ENCODE results near the gene FSTL5.

Gene FSTL5

GRCh38 chr4:161428180-161428965 is 735.4 kb downstream of the FSTL5 start:
- intact Hi-C loops (cut with DNase I) = no loop called here
- no peak for DNase-seq

DNA sequence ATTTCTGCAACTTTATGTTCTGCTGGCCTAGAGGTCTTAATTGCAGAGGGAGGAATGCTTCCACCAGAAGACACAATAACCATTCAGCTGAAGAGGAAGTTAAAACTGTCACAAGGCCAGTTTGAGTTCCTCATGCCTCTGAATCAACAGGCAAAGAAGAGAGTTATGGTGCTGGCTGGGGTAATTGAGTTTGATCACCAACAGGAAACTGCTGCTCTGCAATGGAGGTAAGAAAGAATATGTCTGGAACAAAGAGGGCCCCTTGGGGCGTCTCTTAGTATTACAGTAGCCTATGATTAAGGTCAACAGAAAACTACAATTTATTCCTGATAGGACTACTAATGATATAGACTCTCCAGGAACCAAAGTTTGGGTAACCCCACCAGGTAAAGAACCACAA is 744.0 kb downstream of the FSTL5 start:
- DNase-seq = no peak
- intact Hi-C loops (cut with DNase I) = no loop called here

DNA sequence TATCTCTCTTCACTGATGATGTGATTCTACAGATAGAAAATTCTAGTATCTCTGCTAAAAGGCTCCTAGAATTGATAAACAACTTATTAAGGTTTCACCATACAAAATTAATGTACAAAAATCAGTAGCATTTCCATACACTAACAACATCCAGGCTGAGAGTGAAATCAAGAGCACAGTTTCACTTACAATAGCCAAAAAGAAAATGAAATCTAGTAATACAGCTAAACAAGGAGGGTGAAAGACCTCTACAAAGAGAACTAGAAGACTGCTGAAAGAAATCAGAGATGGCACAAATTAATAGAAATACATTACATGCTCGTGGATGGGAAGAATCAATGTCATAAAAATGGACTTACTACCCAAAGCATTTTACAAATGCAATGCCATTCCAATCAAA is 751.9 kb downstream of the FSTL5 start:
- DNase-seq = no peak
- intact Hi-C loops (cut with DNase I) = no loop called here

DNA sequence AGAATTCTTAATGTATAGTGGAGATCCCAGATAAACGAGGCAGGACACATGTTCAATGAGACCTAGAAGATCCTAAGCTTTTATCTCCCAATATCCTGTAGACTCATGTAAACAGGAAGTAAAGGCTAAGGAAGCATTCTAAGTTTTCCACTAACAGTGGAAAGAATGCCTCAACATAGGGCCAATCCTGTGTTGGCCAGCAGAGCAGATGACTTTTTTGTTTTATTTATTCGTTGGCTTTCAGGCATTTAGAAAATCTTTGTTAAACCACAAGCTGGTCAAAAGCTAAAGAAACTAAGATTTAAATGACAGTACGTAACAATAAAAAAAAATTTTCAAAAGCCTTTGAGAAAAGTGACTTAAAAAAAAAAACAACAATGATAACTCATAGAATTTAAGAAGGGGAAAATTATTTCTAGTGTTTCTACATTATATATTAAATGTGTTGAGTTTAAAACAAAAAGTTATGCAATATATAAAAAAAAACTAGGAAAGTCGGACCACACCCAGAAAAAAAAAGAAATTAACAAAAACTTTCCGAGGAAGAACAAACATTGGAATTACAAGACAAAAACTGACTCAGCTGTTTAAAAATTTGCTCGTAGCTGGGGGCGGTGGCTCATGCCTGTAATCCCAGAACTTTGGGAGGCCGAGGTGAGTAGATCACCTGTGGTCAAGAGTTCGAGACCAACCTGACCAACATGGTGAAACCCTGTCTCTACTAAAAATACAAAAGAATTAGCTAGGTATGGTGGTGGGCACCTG is 759.3 kb downstream of the FSTL5 start:
- intact Hi-C loops (cut with DNase I) = no loop called here
- no peak for DNase-seq

GRCh38 chr4:161403781-161404180 is 760.0 kb downstream of the FSTL5 start:
- no peak for DNase-seq
- intact Hi-C loops (cut with DNase I) = no loop called here

- intact Hi-C loops (cut with DNase I) = no loop called here
- no peak for DNase-seq
These were observed 770.2 kb downstream of the FSTL5 start for GRCh38 chr4:161393602-161394001.

DNA sequence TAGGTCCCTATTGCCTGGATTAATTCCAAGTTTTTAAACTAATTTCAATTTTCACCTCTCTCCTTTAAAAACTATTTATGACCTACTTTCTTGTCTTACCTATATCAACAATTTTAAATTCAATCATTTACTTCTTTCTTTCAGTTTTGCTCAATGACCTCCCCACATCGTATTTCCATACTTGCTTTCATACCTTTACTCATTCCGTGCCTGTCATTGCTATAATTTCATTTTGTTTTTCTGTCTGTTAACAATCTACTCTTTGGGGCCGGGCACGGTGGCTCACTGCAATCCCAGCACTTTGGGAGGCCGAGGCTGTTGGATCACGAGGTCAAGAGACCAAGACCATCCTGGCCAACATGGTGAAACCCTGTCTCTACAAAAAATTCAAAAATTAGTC is 781.1 kb downstream of the FSTL5 start:
- intact Hi-C loops (cut with DNase I) = no loop called here

GRCh38 chr4:161376275-161376674 is 787.5 kb downstream of the FSTL5 start:
- no peak for DNase-seq
- intact Hi-C loops (cut with DNase I) = no loop called here

More for the DNA sequence above, 781.1 kb downstream of the FSTL5 start:
- no peak for DNase-seq

DNA sequence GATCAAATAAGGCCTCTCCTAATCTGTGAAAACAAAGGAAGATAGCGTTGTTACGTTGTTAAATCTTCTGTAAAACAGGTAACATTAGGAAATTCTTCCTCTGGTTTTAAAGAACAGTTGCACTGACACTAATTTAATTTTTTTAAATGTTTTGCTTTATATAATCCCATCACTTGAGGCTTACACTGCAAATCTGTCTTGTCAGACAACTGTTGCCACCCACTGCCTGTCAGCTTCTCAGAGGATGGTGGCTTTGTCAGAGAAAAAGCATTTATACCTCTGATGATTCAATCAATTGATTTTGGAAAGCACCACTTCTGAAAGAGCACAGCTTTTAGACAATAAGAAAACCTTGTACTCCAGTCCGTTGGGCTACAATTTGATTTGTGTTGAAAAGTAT is 799.1 kb downstream of the FSTL5 start:
- intact Hi-C loops (cut with DNase I) = no loop called here

DNA sequence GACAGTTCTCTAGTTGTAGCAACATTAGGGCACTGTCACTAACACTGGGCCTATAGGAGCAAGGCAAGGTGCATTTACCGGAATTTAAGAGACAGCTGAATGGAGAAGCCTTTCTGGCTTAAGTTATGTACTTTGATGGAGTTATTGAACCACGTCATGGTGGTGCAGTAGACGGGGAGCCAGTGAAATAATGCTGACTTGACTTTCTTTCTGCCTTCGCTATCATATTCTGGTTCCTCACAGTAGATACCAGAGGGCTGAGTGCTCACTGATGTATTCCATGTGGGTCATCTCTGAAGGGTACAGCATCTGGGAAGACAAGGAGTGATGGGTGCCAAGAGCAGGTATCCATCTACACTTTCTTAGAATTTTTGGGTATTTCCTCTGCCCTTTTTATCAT is 802.8 kb downstream of the FSTL5 start:
- no peak for DNase-seq
- intact Hi-C loops (cut with DNase I) = no loop called here

More for the DNA sequence above, 799.1 kb downstream of the FSTL5 start:
- DNase-seq = peak in 31 of 42 donors; percentile 14 to 78 (median 39)

GRCh38 chr4:161359491-161359890 is 804.3 kb downstream of the FSTL5 start:
- no peak for DNase-seq
- intact Hi-C loops (cut with DNase I) = no loop called here

- no peak for DNase-seq
- intact Hi-C loops (cut with DNase I) = no loop called here
These were observed 807.4 kb downstream of the FSTL5 start for GRCh38 chr4:161356351-161356750.

DNA sequence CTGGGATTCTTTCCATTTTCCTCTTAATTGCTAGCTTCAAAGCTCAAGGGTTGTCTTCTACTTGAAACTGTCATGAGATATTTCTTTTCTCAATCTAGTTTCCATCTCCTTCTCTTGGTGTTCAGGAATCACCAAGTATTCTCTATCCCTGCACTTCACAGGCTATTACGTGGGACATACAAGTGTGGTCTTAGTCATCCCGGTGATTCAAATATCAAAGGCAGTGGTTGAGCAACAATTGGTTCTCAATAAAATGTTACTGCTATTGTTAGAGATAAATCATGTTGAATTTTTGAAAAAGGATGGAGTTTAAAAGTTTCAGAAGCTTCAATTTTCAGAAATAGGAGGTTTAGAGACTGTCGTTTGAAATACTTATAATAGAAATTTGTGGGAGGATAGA is 812.9 kb downstream of the FSTL5 start:
- DNase-seq = peak in 2 of 42 donors; percentile 7 to 28
- intact Hi-C loops (cut with DNase I) = no loop called here

DNA sequence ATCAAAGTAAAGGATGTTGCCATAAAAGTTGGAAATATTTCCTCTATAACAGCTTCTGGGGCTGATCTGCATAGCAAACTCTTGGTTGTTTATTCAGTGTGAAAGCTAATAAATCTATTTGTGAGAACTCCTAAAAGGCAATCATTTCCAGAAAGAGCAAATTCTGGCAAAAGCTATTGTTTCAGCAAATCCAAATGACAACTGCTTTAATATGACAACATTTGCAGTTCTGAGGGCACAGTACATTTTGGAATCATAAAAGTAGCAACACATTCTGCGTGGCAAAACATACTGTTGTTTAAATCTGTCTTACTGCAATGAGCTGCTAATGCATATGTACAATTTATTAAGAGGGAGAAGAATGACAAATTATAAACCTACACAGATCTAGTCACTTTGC is 818.1 kb downstream of the FSTL5 start:
- DNase-seq = no peak
- intact Hi-C loops (cut with DNase I) = no loop called here

- DNase-seq = no peak
- intact Hi-C loops (cut with DNase I) = no loop called here
These were observed 820.2 kb downstream of the FSTL5 start for GRCh38 chr4:161343569-161343950.

DNA sequence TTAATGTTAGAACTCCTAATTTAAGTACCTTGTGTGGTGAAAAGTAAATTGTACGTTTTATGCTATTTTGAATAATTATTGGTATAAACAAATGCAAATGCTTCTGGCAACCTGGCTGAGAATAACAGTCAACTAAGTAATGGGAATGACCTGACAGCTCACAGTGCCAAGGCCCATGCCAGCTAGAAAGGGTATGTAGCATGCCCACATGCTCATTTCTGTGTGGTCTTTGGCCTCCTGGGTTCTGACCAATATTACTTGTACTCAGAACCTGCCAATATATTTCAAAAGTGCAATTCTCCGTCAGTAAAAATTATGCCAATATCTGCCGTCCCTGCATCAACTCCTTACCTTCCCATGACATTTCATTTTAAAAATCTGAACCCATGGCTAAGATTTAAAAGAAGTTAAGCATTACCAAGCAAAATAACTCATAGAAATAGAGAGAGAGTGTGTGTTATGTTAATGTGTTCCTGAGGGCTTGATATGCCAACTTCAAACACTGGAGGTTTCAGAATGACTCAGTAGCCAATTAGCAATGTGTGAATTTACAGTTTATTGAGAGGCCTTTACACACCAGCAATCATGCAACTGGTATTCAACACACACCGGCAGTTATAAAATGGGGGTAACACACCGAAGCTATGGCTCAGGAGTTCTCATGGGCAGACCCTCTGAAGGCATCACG is 820.8 kb downstream of the FSTL5 start:
- DNase-seq = no peak
- intact Hi-C loops (cut with DNase I) = no loop called here

DNA sequence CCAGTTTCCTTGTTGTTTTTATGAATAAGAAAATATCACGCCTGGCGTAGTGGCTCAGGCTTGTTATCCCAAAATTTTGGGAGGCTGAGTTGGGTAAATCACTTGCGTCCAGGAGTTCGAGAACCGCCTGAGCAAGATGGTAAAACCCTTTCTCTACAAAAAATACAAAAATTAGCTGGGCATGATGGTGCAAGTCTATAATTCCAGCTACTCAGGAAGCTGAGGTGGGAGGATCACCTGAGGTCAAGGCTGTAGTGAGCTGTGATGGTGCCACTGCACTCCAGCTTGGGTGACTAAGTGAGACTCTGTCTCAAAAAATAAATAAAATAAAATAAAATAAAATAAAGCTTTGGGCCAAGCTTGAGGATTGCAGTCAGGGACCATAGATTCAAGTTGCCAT is 827.2 kb downstream of the FSTL5 start:
- no peak for DNase-seq
- intact Hi-C loops (cut with DNase I) = no loop called here

- intact Hi-C loops (cut with DNase I) = no loop called here
- no peak for DNase-seq
These were observed 827.7 kb downstream of the FSTL5 start for GRCh38 chr4:161336016-161336530.
